GM21825 (cell line): ENCODE measurements around the gene LBH.
A peak's percentile ranks its signal among the peaks of the same experiment; 100 is the strongest.

Experiments used
- ATAC-seq: cut with Tn5 transposase; IDR thresholded peaks from one replicate; pipeline ENCODE4 v1.9.1; 2021; ENCODE audit warnings: mild to moderate bottlenecking, moderate library complexity; ENCODE audit not compliant: unreplicated experiment

Gene LBH

DNA sequence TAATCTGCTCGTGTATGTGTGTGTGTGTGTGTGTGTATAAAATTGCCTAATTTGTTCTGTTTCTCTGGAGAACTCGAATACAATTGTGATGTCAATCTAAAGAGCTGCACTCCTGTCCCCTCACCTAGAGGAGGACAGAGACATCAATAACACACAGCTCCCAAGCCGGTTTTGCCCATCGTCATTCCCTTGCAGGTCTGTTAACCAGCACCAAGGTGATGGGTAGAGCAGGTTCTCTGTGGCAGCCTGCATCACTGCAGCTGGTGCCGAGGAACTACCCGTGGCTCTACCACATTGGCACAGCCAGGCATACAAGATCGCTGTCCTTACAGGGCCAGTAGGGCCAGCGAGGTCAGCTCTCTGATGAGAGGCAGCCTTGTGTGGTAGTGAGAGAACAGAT, 41.0 kb downstream of the LBH start:
- ATAC-seq = no peak

GRCh38 chr2:30272761-30273573, 41.6 kb downstream of the LBH start:
- no peak for ATAC-seq

DNA sequence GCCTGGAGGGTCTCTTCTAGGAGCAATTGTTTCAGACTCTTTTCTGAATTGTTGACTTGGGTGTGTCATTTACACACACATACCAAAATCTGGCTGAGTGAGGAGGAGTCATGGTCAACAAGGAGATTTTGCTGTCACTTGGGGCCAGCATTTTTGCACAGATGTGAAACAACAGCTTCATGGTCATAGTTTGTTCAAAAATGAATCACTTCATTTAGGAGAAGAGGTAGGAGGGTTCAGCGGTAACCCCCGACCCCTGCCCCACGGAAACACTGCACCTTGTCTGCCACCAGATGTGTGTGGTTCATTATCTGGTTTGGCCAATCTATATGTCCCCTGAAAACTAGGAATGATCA, 42.2 kb downstream of the LBH start:
- ATAC-seq = no peak

DNA sequence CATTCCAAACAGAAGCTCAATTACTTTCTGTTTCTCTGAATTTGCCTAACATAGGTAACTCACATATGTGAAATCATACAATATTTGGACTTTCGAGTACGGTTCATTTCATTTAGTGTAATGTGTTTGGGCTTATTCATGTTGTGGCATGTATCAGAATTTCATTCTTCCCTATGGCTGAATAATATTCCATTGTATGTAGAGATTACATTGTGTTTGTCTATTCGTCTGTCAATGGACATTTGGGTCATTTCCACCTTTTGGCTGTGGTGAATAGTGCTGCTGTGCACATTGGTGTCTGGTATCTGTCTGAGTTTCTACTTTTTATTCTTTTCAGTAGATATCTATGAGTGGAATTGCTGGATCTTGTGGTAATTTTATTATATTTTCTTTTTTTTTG, 43.9 kb downstream of the LBH start:
- no peak for ATAC-seq

GRCh38 chr2:30276455-30276911, 45.1 kb downstream of the LBH start:
- peak; percentile 52 for ATAC-seq

- no peak for ATAC-seq
Observed at GRCh38 chr2:30277582-30277981, 46.2 kb downstream of the LBH start.

- ATAC-seq = no peak
Observed at GRCh38 chr2:30278419-30278818, 47.1 kb downstream of the LBH start.

DNA sequence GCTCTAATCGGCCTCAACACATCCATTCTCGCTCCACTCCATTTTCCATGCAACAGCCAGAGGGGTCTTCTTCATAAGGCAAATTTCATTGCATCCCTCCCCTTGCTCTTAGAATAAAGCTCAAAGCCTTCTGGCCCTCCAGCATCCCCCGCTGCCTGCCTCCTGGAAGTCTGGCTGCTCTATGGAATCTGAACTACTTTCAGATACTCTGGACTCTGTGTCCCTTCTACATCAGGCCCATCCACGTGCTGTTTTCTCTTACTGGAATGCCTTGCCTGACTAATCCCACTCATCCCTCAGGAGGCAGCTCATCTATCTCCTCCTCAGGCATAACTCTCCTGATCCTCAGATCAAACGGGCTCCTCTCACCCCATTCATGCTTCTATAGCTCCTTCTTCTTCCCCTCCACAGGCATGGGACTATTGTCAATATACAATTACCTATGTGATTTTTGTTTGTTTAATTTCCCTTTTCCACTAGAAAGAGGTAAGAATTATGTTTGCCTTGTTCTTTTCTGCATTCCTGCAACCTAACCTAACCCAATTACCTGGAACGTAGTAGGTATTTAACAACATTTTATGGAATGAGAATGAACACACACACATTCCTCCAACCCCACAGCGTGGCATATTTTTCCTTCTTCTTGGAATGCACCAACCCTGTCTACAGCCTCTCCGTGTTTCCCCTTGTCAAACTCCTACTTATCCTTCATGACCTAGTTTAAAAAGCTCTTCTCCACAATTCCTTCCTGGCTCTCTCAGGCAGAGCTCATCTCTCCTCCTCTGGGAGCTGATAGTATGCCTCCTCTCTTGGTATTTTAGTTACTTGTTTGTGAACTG, 49.5 kb downstream of the LBH start:
- no peak for ATAC-seq

DNA sequence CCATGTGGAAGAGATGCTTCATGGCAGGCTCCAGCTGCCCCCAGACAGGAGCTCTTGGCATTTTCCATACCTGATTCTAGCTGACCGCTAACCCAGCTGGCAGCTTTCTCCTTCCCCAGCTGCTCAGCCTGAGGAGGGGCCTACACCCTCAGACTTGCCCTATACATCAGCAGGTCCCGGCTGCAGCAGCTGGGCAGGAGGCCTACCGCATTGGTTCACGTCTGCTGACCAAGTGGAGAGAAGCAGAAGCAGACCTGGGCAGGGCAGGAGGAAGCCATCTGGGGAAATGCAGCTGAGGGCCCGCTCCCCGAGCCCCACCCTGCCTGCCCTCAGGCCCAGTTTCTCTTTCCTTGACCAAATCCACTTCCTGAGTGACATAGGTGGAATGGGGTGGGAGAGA, 50.7 kb downstream of the LBH start:
- peak; percentile 53 for ATAC-seq

- no peak for ATAC-seq
Observed at GRCh38 chr2:30282721-30283120, 51.4 kb downstream of the LBH start.

- no peak for ATAC-seq
Observed at GRCh38 chr2:30283931-30284565, 52.7 kb downstream of the LBH start.

- ATAC-seq = no peak
Observed at GRCh38 chr2:30285758-30286157, 54.4 kb downstream of the LBH start.

- no peak for ATAC-seq
Observed at GRCh38 chr2:30287190-30287840, 56.0 kb downstream of the LBH start.

- peak; percentile 66 for ATAC-seq
Observed at GRCh38 chr2:30287857-30288513, 56.7 kb downstream of the LBH start.

- no peak for ATAC-seq
Observed at GRCh38 chr2:30288561-30288960, 57.2 kb downstream of the LBH start.

GRCh38 chr2:30293303-30293921, 62.1 kb downstream of the LBH start:
- ATAC-seq = no peak

GRCh38 chr2:30294133-30294532, 62.8 kb downstream of the LBH start:
- no peak for ATAC-seq

DNA sequence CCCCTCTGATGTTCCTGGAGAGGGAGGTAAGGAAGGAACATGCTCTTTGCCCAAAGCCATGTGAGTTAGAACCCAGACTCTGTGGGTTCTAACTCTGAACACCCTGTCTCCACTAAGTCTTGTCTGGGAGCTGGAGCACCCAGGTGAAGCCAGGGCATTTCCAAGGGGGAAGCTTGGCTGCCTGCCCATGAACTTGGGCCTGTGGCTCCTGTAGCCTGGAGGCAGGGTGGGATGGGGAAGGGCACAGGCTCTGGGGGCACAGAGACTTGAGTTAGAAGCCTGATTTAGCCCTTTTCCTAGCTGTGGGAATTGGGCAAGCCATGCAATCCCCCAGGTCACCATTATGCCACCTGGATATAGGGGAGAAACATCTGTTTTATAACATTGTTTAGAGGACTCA, 65.2 kb downstream of the LBH start:
- ATAC-seq = no peak

- no peak for ATAC-seq
Observed at GRCh38 chr2:30298302-30298701, 67.0 kb downstream of the LBH start.

GRCh38 chr2:30300122-30300455, 68.8 kb downstream of the LBH start:
- ATAC-seq = no peak
